Cardiac muscle cell (in vitro differentiated cells and primary cell): ENCODE results near the gene RSRC1. TPM values are rescaled to one million over a fixed set of nuclear protein-coding genes. Genes with fewer than 3 reads are reported as not detected.

Experiments
- DNase-seq, 2 donors: peaks; one replicate each; pipeline versions ENCODE4 v3.0.0 to v3.0.0-alpha.2; 2010 to 2017; ENCODE audit warnings: low read depth in 1 of 2, low spot score in 1 of 2
- H3K27ac ChIP-seq: fragments of 200-600 bp; sonication (generic); 2 replicates; pipeline ENCODE4 v1.5.1; 2016
- H3K27me3 ChIP-seq: fragments of 200-600 bp; sonication (generic); 2 replicates; pipeline ENCODE4 v1.6.0; 2016; ENCODE audit warnings: control low read depth
- H3K36me3 ChIP-seq: fragments of 200-600 bp; sonication (generic); 2 replicates; pipeline ENCODE4 v1.5.1; 2016; ENCODE audit warnings: control low read depth
- H3K4me1 ChIP-seq: fragments of 200-600 bp; sonication (generic); 2 replicates; pipeline ENCODE4 v1.8.1; 2017; ENCODE audit warnings: low read depth, mild to moderate bottlenecking, mixed run types
- H3K4me3 ChIP-seq: fragments of 200-600 bp; sonication (generic); 2 replicates; pipeline ENCODE4 v1.5.1; 2016; ENCODE audit warnings: mild to moderate bottlenecking
- H3K9me3 ChIP-seq: fragments of 200-600 bp; sonication (generic); 2 replicates; pipeline ENCODE4 v1.5.1; 2017; ENCODE audit warnings: low read depth, mild to moderate bottlenecking, control low read depth
- polyA plus RNA-seq: library from polyadenylated mRNA; unstranded; fragments of >200 nt; fragmentation: Nextera tagmentation; extraction: Ambion mirVana; gene quantifications from 2 replicates; pipeline ENCODE4 v1.2.1, GENCODE V29; 2016
- total RNA-seq: library from RNA; depleted of rRNA; stranded (reverse); fragments of >200 nt; gene quantifications from 2 replicates; pipeline ENCODE4 v1.2.3, GENCODE V29; 2016
- TF ChIP-seq, protein P1 (sequence below): IDR thresholded peaks from 2 replicates; pipeline ENCODE4 v1.5.1; 2012; ENCODE audit warnings: low read depth, mild to moderate bottlenecking, low read length

RSRC1 gene
- total and polyA plus RNA-seq, 2 experiments from 2014 or later = 23.6 to 55.9 TPM

DNA sequence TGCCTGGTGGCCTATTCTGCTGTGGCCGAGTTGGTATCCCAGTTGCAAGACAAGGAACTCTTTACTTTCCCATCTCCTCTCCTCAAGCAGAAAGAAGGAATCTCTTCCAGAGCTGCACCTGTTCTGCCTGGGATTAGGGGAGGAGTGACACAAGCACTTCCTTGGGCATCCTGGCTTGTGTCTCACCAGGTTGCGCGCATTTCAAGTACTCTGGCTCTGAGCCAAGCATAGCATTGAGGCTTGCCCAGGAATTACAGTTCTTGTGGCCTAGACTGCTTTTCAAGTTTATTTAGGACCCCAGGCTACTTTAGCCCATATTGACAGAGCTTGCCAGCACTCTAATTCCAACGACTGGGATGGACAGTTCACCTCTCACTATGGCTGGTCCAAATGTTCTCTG, 150.5 kb downstream of the RSRC1 start:
- no peaks in the 10 kb centered on the region for H3K36me3 ChIP-seq
- H3K9me3 ChIP-seq = no peaks in the 10 kb centered on the region
- DNase-seq = peak in 1 of 2 donors; percentile 6
- no peaks in the 10 kb centered on the region for H3K27me3 ChIP-seq
- TF ChIP-seq, protein P1, sequence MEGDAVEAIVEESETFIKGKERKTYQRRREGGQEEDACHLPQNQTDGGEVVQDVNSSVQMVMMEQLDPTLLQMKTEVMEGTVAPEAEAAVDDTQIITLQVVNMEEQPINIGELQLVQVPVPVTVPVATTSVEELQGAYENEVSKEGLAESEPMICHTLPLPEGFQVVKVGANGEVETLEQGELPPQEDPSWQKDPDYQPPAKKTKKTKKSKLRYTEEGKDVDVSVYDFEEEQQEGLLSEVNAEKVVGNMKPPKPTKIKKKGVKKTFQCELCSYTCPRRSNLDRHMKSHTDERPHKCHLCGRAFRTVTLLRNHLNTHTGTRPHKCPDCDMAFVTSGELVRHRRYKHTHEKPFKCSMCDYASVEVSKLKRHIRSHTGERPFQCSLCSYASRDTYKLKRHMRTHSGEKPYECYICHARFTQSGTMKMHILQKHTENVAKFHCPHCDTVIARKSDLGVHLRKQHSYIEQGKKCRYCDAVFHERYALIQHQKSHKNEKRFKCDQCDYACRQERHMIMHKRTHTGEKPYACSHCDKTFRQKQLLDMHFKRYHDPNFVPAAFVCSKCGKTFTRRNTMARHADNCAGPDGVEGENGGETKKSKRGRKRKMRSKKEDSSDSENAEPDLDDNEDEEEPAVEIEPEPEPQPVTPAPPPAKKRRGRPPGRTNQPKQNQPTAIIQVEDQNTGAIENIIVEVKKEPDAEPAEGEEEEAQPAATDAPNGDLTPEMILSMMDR = no peak
- H3K27ac ChIP-seq = no peak overlapping the region
- no peak overlapping the region for H3K4me3 ChIP-seq
- H3K4me1 ChIP-seq = no peaks in the 10 kb centered on the region

DNA sequence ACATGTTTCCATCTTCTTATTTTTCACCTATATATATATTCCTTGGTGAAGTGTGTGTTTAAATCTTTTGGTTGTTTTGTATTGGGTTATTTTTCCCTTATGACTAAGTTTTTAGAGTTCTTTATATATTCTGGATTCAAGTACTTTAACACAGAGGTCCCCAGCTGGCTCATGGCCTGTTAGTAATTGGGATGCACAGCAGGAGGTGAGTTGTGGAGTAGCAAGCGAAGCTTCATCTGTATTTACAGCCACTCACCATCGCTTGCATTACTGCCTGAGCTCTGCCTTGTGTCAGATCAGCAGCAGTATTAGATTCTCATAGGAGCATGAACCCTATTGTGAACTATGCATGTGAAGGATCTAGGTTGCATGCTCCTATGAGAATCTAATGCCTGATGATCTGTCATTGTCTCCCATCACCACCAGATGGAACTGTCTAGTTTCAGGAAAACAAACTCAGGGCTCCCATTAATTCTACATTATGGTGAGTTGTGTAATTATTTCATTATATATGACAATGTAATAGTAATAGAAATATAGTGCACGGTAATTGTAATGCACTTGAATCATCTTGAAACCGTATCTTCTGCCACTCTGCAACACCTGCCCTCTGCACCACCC, 151.6 kb downstream of the RSRC1 start:
- Histone ChIP-seq H3K36me3 (no peaks in the 10 kb centered on the region), H3K27me3 (no peaks in the 10 kb centered on the region), H3K9me3 (no peaks in the 10 kb centered on the region), H3K4me3 (no peak overlapping the region), H3K4me1 (no peaks in the 10 kb centered on the region), H3K27ac (no peak overlapping the region)
- TF ChIP-seq, protein P1 = peak; percentile 20
- DNase-seq = peak in 1 of 2 donors; percentile 21

DNA sequence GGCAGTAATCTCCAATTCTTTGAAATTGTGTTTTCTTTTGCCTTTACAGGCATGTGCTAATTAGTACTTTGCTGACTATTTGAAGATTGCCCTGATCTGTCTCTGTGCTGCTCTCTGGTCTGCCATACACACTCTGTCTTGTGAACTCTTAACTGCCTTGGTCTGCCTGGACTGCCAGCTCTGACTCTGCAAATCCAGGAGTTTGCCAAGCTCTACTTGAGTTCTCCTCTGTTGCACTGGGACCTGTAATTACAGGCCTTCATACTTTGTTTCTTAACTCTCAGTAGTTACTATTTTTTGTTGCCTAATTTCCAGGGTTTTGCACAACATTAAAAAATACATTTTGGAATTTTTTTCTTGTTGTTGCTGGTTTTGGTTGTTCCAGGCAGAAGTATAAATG, 155.0 kb downstream of the RSRC1 start:
- TF ChIP-seq, protein P1 = no peak
- Histone ChIP-seq H3K36me3 (no peaks in the 10 kb centered on the region), H3K4me3 (no peak overlapping the region), H3K27me3 (no peaks in the 10 kb centered on the region), H3K4me1 (no peaks in the 10 kb centered on the region), H3K27ac (no peak overlapping the region), H3K9me3 (no peaks in the 10 kb centered on the region)
- no peak for DNase-seq

DNA sequence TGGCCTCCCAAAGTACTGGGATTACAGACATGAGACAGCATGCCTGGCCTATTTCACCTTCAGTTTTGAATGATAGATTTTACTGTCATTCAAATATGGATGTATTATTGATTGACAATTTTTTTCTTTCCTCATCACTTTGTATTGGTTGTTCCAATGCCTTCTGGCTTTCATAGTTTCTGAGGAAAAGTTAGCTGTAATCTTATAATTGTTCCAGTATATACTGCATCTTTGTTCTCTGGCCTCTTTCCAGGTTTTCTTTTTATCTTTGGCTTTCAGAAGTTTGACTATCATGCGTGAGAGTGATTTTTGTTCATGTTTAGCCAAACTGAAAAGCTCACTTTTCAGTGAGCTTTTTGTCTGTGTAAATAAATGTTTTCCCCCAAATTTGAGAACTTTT, 157.1 kb downstream of the RSRC1 start:
- H3K4me3 ChIP-seq = no peak overlapping the region
- DNase-seq = peak in 1 of 2 donors; percentile 7
- H3K27ac ChIP-seq = no peak overlapping the region

DNA sequence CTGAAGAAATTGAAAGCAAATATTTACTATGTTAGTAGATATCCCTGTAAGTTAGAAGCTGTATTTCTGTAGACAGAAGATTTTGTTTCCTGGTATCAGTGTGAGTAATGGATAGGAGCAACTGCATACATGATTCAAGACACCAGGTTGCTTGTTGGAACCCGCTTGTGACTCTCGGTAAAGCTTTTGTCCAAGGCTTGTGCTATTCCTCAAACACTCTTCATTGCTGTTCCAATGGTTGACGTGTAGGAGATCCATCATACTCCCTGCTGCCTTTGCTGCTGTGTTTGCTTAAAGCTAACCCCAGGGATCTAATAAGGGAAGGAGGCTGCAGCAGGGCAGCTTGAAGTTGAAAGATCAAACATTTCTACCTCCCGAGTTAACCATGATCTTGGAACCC, 160.1 kb downstream of the RSRC1 start:
- DNase-seq = no peak
- no peaks in the 10 kb centered on the region for H3K9me3 ChIP-seq
- H3K4me3 ChIP-seq = no peak overlapping the region
- no peak overlapping the region for H3K27ac ChIP-seq
- TF ChIP-seq, protein P1 = no peak
- no peaks in the 10 kb centered on the region for H3K27me3 ChIP-seq
- H3K4me1 ChIP-seq = no peaks in the 10 kb centered on the region
- no peaks in the 10 kb centered on the region for H3K36me3 ChIP-seq

More for the DNA sequence above, 157.1 kb downstream of the RSRC1 start:
- H3K36me3 ChIP-seq = no peaks in the 10 kb centered on the region
- no peaks in the 10 kb centered on the region for H3K9me3 ChIP-seq
- H3K4me1 ChIP-seq = no peaks in the 10 kb centered on the region
- TF ChIP-seq, protein P1 = no peak
- no peaks in the 10 kb centered on the region for H3K27me3 ChIP-seq
